Iris pigment epithelial cell (primary cell): ENCODE data around the gene ATP10A.
A peak's percentile ranks its signal among the peaks of the same experiment; 100 is the strongest.

ENCODE experiments used
- DNase-seq: peaks from one replicate; pipeline ENCODE4 v3.0.0-alpha.2; 2011; ENCODE audit warnings: low read depth

Gene ATP10A, protein sequence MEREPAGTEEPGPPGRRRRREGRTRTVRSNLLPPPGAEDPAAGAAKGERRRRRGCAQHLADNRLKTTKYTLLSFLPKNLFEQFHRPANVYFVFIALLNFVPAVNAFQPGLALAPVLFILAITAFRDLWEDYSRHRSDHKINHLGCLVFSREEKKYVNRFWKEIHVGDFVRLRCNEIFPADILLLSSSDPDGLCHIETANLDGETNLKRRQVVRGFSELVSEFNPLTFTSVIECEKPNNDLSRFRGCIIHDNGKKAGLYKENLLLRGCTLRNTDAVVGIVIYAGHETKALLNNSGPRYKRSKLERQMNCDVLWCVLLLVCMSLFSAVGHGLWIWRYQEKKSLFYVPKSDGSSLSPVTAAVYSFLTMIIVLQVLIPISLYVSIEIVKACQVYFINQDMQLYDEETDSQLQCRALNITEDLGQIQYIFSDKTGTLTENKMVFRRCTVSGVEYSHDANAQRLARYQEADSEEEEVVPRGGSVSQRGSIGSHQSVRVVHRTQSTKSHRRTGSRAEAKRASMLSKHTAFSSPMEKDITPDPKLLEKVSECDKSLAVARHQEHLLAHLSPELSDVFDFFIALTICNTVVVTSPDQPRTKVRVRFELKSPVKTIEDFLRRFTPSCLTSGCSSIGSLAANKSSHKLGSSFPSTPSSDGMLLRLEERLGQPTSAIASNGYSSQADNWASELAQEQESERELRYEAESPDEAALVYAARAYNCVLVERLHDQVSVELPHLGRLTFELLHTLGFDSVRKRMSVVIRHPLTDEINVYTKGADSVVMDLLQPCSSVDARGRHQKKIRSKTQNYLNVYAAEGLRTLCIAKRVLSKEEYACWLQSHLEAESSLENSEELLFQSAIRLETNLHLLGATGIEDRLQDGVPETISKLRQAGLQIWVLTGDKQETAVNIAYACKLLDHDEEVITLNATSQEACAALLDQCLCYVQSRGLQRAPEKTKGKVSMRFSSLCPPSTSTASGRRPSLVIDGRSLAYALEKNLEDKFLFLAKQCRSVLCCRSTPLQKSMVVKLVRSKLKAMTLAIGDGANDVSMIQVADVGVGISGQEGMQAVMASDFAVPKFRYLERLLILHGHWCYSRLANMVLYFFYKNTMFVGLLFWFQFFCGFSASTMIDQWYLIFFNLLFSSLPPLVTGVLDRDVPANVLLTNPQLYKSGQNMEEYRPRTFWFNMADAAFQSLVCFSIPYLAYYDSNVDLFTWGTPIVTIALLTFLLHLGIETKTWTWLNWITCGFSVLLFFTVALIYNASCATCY (N-terminal part only)

DNA sequence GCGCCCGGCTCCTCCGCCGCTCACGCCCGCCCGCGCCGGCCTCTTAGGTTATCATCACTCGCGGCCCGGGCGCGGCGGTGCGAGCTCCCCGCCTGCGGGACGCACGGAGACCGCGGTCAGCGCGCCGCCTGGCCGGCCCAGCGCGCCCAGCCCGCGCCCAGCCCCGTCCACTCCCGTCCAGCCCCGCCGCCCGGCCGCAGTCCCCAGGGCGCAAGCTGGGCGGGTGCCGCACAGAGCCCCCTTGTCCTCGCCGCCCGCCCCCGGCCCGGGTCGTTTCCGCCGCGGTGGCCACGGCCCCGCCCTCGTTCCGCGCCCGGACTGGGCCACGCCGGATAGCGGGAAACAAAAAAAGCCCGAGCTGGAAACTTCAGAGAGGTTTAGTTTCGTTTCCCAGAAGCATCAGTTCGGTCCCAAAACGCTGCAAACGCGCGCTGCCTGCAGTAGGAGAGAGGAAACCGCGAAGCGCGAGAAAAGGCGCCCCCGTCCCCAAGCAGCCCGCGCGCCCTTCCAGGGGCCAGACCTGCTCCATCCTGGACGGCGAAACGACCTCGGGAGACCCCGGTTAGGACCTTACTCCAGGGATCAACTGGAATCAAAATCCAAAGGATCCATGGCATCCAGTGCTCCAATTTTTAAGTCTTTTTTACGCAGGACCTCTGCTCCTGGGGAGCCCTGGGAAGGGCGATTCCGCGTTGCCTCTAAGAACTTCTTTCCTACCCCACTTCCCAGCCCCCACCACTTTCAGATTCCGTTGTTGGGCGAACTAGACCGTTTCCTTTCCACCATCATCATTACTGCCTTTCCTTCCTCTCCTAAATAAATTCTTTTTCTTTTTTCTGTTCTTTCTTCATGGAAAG, at the start of gene ATP10A:
Gene ATP10A (minus strand): TSS at position 217 of the 857 bp plus-strand sequence. CDS start 231 bp downstream, outside the sequence.
- DNase-seq: peak; percentile 26

DNA sequence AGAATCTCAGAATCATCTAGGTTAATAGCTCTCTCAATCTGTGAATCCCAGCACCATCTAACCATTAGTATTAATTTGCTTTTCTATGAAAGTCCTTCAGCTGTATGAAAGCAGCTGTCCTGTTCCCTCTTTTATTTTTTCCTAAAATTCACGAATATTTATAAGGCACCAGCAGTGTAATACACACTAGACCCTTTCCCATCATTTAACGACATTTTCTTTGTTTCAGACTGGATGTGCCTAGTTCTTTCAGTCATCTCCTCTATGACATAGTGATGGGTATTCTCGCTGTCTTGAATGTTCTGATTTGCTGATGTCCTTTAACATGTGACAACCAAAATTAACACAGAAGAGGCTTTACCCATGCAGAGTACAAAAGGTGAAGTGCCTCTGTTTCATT, 48.9 kb upstream of the ATP10A start:
- DNase-seq: no peak

DNA sequence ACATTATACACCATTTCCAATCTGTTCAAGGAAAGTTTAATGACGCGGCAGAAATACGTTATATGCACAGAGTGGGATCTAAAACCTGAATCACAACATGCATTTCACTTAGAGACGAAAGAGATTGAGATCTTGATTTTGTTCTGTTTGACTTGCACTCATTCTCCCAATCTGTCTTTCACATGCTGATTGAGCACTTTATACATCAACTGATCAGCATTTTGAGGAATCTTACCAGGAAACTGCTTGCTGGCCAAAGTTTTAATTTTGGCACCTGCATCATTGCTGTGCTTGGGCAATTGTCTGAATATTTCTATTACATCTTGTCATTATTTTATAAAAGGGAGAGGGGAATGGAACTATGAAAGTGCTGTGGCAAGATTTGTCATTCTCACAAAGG, 47.7 kb upstream of the ATP10A start:
- DNase-seq: no peak

DNA sequence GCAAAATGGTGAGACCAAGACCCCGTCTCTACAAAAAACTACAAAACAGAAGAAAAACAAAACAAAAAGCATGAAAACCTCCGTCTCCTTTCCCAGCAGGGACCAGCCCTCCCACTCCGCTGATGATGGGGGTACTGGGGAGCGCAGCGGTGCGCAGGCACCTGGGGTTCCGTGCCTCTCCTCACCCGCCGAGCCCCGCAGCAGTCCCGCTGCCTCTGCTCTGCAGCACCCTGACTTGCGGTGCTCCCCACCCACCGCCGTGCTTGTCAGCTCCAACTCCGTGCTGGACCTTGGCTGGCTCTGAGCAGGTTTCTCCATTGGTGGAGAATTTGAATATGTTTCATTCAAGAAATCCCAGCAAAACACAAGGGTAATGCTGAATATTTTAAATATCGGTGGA, 46.7 kb upstream of the ATP10A start:
- no peak for DNase-seq

DNA sequence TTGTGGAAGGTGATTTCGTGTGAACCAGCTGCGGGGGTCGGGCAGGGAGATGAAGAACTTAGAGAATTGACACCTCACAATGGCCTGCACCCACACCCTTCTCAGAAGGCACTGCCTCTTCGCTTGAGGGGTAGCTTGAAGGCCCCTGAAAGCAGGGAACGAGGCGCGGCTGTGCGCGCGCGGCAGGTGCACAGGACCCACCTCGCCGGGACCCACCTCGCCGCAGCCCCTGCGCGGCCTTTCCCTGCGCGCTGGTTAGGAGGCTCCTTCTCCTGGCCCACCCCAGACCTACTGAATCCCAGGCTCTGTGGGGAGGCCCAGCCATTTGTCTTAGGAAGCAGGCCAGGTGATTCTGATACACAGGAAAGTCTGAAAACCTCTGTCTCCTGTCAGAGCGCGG, 46.2 kb upstream of the ATP10A start:
- DNase-seq: no peak

DNA sequence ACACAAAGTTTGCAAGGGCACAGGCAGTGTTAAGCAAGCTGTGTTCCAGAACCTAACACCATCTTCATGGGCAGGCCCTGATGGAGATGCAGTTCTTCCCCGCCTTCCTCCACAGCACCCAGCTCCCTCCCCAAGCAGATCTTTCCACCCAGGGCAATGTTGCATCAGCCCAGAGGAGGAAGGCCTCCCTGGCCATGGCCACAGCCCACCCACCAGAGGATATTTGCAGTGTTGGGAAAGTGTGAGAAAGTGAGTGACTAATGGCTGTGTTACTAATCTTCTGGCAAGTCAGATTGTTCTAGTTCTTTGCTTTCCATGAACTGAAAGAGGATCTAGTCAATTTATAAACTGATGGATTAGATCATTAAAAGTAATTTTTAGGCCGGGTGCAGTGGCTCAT, 42.0 kb upstream of the ATP10A start:
- DNase-seq: peak; percentile 54

DNA sequence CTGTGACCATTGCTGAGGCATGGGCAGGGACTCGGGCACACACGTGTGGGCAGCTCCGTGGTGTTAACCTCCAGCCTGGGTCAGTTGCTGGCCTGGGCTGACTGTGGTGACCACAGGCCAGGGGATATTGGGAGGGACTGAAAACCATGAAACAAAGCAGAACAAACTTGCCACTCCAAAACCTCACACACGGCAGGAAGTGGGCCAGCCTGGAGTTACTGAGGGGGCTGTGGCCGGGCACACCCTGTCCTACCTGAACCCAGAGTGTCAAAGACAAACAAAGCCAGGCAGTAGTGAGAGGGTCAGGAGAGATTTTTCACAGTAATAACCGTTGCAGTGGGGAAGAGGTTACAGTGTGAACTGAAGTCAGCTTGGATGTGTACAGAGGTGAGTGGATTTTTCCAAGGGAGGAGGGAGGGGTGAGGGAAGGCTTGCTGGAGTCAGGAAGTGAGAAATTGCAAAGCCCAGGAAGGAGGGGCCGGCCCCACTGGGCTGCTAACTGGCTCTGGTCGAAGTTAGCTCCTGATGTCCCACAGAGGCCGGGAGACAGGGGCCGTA, 40.0 kb upstream of the ATP10A start:
- no peak for DNase-seq

DNA sequence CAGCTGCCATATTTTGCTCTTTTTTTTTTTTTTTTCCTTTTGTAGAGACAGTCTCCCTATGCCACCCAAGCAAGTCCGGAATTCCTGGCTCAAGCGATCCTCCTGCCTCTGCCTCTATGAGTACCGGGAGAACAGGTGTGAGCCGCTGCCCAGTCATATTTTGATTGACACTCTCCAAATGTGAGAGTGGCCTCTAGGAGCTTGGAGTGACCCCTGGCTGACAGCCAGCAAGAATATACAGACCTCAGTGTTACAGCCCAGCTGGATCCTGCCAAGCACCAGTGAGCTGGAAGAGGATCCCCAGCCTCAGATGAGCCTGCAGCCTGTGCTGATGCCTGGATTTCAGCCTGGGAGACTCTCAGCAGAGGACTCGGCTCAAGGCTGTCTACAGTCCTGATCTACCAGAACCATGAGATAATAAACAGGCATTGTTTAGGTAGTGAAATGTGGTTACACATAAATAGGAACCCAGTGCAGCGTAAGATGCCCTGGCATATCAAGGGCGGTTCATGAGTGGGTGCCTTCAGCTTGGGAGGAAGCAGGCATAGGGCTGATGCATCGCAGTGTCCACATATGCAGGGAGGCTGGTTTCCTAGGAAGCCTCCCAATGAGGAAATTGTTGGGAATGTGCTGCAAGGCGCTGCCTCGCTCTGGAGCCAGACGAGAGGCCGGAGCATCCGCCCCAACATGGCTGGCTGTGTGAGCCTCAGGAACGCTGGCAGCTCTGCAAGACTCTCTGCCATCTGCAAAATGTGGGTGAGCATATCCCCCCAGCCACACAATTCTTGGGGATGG, 38.9 kb upstream of the ATP10A start:
- no peak for DNase-seq

DNA sequence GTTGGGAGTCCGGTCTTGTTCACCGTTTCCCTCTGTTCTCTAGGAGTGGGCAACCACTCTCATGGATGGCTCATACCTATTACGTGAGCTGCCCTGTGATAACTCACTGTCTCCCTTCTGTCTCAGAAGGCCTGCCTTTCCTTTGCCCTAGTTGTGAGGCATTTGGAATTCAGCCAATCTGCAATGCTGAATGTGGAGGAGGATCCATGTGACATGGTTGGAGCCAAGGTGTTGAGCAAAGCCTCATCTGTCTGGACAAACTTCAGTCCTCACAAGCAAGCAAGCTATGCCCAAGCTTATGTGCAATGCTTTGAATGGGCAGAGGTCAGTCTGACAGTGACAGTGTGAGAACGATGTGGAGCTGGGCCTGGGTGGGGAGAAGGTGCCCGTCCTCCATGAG, 37.8 kb upstream of the ATP10A start:
- no peak for DNase-seq

DNA sequence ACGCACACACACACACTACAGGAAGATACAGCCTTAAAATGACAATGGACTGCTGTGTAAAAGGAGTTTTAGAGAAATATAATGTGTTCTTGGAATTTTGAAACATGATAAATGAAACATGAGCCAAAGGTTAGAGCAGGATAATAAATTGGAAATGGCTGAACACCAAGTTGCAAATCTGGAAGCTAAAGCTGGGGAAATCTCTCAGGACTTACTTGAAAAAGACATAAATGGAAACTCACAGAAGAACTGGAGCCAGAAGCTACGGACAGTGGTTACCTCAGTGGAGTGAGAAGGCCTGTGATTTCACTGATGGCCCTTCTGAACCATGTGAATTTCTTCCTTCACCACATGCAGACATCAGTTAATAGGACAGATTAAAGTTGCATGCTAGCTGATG, 37.3 kb upstream of the ATP10A start:
- no peak for DNase-seq

DNA sequence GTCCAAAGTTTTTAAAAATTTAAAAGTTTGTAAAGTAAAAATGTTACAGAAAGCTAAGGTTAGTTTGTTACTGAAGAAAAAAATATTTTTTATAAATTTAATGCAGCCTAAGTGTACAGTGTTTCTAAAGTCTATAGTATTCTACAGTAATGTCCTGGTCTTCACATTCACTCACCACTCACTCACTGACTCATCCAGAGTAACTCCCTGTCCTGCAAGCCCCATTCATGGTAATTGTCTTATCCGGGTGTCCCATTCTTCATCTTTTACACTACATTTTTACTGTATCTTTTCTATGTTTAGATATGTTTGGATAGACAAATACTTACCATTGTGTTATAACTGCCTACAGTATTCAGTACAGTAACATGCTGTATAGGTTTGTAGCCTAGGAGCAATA, 36.7 kb upstream of the ATP10A start:
- no peak for DNase-seq

DNA sequence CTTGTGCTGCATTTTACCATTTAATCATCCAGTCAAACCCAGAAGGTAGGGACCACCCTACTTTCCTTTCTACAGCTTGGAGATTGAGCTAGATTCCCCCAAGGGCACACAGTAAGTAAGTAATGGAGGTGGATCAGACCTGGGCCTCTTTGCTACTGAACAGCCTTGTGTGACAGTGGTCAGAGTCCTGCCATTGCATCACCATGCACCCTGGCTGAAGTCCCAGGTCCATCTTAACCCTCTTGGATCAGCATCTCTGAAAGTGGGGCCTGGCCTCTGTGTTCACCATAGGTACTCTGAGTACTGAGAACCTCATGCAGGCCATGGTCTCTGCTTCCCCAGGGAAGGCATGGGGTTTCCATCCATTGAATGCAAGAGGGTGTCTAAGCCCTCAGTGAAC, 34.5 kb upstream of the ATP10A start:
- DNase-seq: no peak

DNA sequence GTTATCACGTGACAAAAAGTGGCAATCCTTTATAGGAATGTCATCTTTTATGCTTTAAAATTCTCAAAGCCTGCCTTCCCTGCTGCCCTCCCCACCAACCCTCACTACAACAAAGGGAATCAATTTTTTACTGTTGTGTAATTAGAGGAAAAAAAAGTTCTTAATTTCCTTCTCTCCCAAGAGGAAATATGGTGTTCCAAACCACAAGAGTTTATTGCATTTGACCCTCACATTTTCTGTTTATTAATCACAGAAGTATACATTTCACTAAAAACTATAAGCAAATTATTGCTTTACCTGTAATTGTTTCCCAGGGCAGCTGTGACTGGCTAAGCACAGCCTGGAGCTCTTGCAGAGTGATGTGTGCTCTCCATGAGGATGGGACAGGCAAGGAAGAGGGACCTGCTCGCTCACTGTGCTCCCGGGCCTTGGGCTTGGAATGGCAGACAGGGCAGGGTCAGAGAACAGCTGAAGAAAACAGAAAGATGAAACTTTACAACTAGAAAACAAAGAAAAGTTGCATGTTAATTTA, 31.3 kb upstream of the ATP10A start:
- no peak for DNase-seq

DNA sequence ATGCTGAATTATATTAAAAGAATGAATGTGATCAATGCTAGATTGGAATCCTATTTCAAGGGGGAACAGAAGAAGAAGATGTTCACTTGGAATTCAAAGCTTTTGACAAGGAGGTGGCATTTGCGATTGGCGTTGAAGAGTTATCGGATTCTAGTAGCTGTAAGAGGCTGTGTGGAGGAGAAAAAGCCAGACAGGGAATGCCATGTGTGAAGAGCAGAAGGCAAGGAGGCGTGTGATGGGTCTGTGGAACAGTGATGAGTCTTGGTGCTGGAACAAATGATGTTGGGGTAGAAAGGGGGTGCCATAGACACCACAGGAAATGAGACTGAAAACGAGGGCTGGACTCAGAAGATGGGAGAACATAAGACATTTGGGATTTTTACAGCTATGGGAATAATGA, 30.5 kb upstream of the ATP10A start:
- no peak for DNase-seq

DNA sequence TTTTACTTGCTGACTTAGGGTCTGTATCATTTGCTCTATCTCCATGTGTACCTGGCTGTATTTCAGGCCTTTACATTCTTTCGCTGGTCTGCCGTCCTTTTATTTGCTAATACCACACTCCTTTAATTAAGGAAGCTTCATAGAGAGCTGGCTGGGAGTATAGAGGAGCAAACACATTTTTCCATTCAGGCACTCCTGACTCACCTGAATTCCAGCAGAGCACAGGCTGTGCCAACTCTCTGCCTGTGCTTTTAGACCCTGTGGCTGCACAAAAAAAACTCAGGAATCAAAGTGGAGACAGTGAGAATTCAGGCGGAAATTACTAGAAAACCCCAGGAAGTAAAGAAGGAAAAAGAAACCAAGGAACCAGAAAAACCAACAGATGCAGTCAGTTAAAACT, 29.0 kb upstream of the ATP10A start:
- DNase-seq: no peak

DNA sequence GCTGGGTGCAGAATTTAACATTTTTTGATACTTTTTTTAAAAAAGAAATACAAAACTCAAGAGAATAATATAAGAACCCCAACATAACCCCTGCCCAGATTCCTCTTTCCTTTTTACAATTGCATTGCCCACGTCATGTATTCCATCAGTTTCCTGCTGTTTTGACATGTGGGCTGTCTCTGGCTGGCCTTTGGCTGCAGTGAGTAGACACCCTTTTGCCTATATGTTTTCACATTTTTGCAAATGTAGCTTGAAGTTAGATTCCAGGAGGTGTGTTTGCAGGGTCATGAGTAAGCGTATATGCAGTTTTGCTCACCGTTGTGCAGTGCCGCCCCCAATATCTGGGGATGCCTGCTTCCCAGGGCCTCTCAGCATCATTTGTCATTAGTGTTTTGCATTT, 28.0 kb upstream of the ATP10A start:
- no peak for DNase-seq

DNA sequence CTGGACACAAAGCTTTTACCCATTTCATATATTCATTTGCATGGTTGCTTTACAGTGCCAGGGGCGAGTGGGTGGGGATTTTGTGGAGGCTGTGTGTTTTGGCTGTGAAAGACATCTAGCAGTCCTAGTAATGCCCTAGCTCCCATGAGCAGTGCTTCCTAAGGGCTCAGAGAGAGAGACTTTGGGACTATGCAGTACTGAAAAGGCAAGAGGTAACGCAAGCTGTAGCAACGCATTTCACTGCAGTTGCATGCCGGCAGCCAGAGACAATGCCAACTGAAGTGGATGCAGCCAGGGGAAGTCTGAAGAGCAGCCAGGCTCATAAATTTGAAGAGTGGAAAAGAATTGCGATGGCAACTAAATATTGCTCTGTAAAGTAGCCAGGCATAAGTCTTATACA, 27.4 kb upstream of the ATP10A start:
- no peak for DNase-seq

DNA sequence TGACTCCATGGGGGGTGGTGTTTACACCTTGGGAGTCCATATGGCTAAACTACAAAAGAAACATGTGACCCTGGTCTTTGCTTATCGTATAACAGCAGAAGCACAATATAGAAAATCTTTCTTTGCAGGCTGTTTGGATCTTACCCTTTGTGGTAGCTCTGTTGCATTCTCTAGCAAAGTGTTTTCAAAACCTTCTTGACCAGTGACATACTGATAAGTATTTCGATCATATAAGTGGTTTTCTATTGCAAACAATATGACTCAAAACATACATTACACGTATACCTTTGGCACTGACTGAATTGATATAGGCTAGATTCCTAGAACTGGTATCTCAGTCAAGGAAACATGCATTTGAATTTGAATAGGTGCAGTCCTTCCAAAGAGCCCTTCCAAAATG, 24.7 kb upstream of the ATP10A start:
- no peak for DNase-seq

DNA sequence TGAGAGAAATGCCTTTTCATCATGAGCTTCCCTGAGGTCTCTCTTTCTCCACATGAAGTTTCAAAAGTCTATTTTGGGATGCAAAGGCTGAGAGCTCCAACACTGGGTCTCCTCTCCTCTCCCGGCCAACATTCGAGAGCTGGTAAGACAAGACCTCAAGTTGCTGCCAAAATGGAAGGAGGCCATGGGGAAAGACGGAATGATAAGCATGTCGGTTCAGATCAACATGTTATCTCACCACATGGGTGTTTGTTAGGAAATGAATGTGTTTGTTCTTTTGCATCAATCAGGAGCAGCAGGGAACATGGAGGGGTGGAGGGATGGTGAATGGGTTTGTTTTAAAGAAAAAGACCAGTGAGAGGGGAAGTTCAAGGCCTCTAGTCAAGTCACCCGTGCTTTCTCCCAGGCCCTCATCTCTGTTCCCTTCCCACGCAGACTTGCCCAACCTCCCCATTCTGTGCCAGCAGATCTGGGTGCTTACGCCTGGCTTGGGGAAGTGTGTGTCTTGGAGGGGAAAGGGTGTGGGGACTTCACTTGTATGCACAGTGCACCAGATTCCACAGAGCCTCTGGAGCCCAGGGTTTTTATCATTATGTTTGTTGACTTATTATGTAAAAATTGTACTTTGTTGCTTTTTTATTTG, 23.5 kb upstream of the ATP10A start:
- no peak for DNase-seq

DNA sequence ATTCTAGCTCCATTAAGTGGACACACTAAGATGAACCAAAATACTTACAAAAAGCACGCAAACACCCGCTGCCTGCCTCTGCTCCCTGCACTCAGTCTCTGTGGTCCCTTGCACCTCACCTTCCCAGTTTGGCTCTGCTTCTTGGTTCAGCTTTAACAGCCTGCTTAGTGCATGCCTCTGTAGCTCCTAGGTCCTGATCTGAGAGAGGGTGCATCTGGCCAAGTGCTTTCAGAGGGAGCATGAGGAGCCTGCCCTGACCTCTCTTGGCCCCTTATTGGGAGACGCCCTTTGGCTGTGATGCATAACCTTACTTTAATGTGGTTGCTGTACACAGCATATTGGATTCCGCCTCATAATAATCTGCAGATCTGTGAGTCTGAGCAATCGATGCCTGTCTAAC, 21.2 kb upstream of the ATP10A start:
- DNase-seq: no peak
